H9 (cell line): ENCODE results near the gene JMJD1C. TPM values are rescaled to one million over a fixed set of nuclear protein-coding genes. Genes with fewer than 3 reads are reported as not detected.

ENCODE experiments used
- DNase-seq: peaks from one replicate; pipeline ENCODE4 v3.0.0-alpha.2; 2017
- H2AFZ ChIP-seq: one replicate; pipeline ENCODE4 v1.6.1; 2013; ENCODE audit warnings: mild to moderate bottlenecking, low read length, control low read depth, moderate library complexity
- H2AK5ac ChIP-seq: 2 replicates; pipeline ENCODE4 v1.6.1; 2013; ENCODE audit warnings: low read length, control low read depth, mixed read lengths; ENCODE audit not compliant: insufficient read length
- H2BK120ac ChIP-seq: one replicate; pipeline ENCODE4 v1.6.1; 2013; ENCODE audit warnings: low read depth, mild to moderate bottlenecking, low read length, control low read depth, inconsistent platforms; ENCODE audit not compliant: poor library complexity, severe bottlenecking
- H2BK12ac ChIP-seq: 2 replicates; pipeline ENCODE4 v1.6.1; 2013; ENCODE audit warnings: low read length, control low read depth, mixed read lengths, low read depth; ENCODE audit not compliant: insufficient read length
- H2BK15ac ChIP-seq: 2 replicates; pipeline ENCODE4 v1.6.1; 2013; ENCODE audit warnings: low read depth, low read length, control low read depth
- H2BK20ac ChIP-seq: one replicate; pipeline ENCODE4 v1.6.1; 2013; ENCODE audit warnings: low read depth, mild to moderate bottlenecking, low read length, control low read depth, inconsistent platforms; ENCODE audit not compliant: poor library complexity, severe bottlenecking
- H2BK5ac ChIP-seq: 2 replicates; pipeline ENCODE4 v1.6.1; 2013; ENCODE audit warnings: low read length, control low read depth, mixed read lengths; ENCODE audit not compliant: insufficient read length
- H3K14ac ChIP-seq: 2 replicates; pipeline ENCODE4 v1.6.1; 2013; ENCODE audit warnings: low read length, control low read depth; ENCODE audit not compliant: insufficient read depth
- H3K18ac ChIP-seq: 2 replicates; pipeline ENCODE4 v1.6.1; 2013; ENCODE audit warnings: low read depth, mild to moderate bottlenecking, mixed read lengths, low read length, control low read depth; ENCODE audit not compliant: insufficient read length
- H3K23ac ChIP-seq: 2 replicates; pipeline ENCODE4 v1.6.1; 2013; ENCODE audit warnings: low read length, control low read depth, mixed read lengths, low read depth; ENCODE audit not compliant: insufficient read length
- H3K23me2 ChIP-seq: 2 replicates; pipeline ENCODE4 v1.6.1; 2013; ENCODE audit warnings: low read depth, mild to moderate bottlenecking, mixed read lengths, low read length, control low read depth; ENCODE audit not compliant: insufficient read length, poor library complexity, severe bottlenecking
- H3K27ac ChIP-seq: 2 replicates; pipeline ENCODE4 v1.5.1; 2013; ENCODE audit warnings: low read length, control low read depth, mixed read lengths, low read depth; ENCODE audit not compliant: insufficient read length
- H3K27me3 ChIP-seq: 2 replicates; pipeline ENCODE4 v1.6.1; 2013; ENCODE audit warnings: low read length, control low read depth, inconsistent platforms; ENCODE audit not compliant: insufficient read depth
- H3K4ac ChIP-seq: 2 replicates; pipeline ENCODE4 v1.6.1; 2013; ENCODE audit warnings: low read depth, mild to moderate bottlenecking, control low read depth, inconsistent platforms, low read length, moderate library complexity
- H3K4me1 ChIP-seq: 2 replicates; pipeline ENCODE4 v1.6.1; 2013; ENCODE audit warnings: low read length, control low read depth, inconsistent platforms; ENCODE audit not compliant: insufficient read depth
- H3K4me2 ChIP-seq: 2 replicates; pipeline ENCODE4 v1.6.1; 2013; ENCODE audit warnings: low read length, control low read depth, mixed read lengths; ENCODE audit not compliant: insufficient read length, insufficient read depth
- H3K56ac ChIP-seq: 2 replicates; pipeline ENCODE4 v1.6.1; 2013; ENCODE audit warnings: low read depth, mild to moderate bottlenecking, mixed read lengths, low read length, control low read depth; ENCODE audit not compliant: insufficient read length
- H3K79me1 ChIP-seq: 2 replicates; pipeline ENCODE4 v1.6.1; 2013; ENCODE audit warnings: low read depth, mild to moderate bottlenecking, moderate library complexity, low read length, control low read depth, inconsistent platforms; ENCODE audit not compliant: insufficient read depth, poor library complexity, severe bottlenecking
- H3K79me2 ChIP-seq: 2 replicates; pipeline ENCODE4 v1.6.1; 2013; ENCODE audit warnings: low read length, control low read depth, inconsistent platforms; ENCODE audit not compliant: insufficient read depth
- H3K9ac ChIP-seq: 2 replicates; pipeline ENCODE4 v1.6.1; 2013; ENCODE audit warnings: low read length, control low read depth, mixed read lengths; ENCODE audit not compliant: insufficient read length; ENCODE audit errors: extremely low read depth
- H3K9me3 ChIP-seq: one replicate; pipeline ENCODE4 v1.6.1; 2013; ENCODE audit warnings: low read depth, low read length, inconsistent platforms; ENCODE audit not compliant: control insufficient read depth
- H3T11ph ChIP-seq: one replicate; pipeline ENCODE4 v1.6.1; 2013; ENCODE audit warnings: mild to moderate bottlenecking, low read length, control low read depth, inconsistent platforms
- H4K20me1 ChIP-seq: one replicate; pipeline ENCODE4 v1.6.1; 2013; ENCODE audit not compliant: control insufficient read depth, insufficient read length, insufficient read depth
- H4K5ac ChIP-seq: 2 replicates; pipeline ENCODE4 v1.6.1; 2013; ENCODE audit warnings: low read depth, mild to moderate bottlenecking, mixed read lengths, low read length, control low read depth; ENCODE audit not compliant: insufficient read length
- H4K8ac ChIP-seq: replicated peaks from 2 replicates; pipeline ENCODE4 v1.6.1; 2013; ENCODE audit warnings: low read length, control low read depth, mixed read lengths, low read depth; ENCODE audit not compliant: insufficient read length
- H4K91ac ChIP-seq: 2 replicates; pipeline ENCODE4 v1.6.1; 2013; ENCODE audit warnings: low read depth, mild to moderate bottlenecking, moderate library complexity, mixed read lengths, low read length, control low read depth; ENCODE audit not compliant: insufficient read length
- H3K27ac Mint-ChIP-seq, 3 experiments: 2 replicates in 2 of 3; 3 replicates in 1 of 3; pipeline ENCODE4 v1.8.0; 2020 to 2021; ENCODE audit warnings: mixed read lengths in 3 of 3, mild to moderate bottlenecking in 1 of 3, moderate library complexity in 1 of 3
- H3K27me3 Mint-ChIP-seq: 2 replicates; pipeline ENCODE4 v1.8.0; 2021; ENCODE audit warnings: low read depth, mild to moderate bottlenecking, moderate library complexity, mixed read lengths
- H3K36me3 Mint-ChIP-seq, 3 experiments: 2 replicates in 2 of 3; 3 replicates in 1 of 3; pipeline ENCODE4 v1.8.0; 2020 to 2021; ENCODE audit warnings: low read depth in 3 of 3, mixed read lengths in 3 of 3; ENCODE audit not compliant: insufficient read depth in 1 of 3
- H3K4me1 Mint-ChIP-seq, 2 experiments: 2 replicates each; pipeline ENCODE4 v1.8.0; 2020; ENCODE audit warnings: mixed read lengths in 2 of 2
- H3K4me3 Mint-ChIP-seq, 2 experiments: 2 replicates in 1 of 2; 3 replicates in 1 of 2; pipeline ENCODE4 v1.8.0; 2020 to 2021; ENCODE audit warnings: mild to moderate bottlenecking in 2 of 2, mixed read lengths in 2 of 2, moderate library complexity in 1 of 2
- H3K9me3 Mint-ChIP-seq, 2 experiments: 2 replicates in 1 of 2; 3 replicates in 1 of 2; pipeline ENCODE4 v1.8.0; 2020; ENCODE audit warnings: mild to moderate bottlenecking in 2 of 2, mixed read lengths in 2 of 2, moderate library complexity in 1 of 2
- CTCF ChIP-seq: fragments of 200-600 bp; sonication (generic); conservative IDR thresholded peaks from 3 replicates; pipeline ENCODE4 v1.8.0; 2021; ENCODE audit warnings: antibody characterized with exemption, mild to moderate bottlenecking
- WGBS: extraction: QIAGEN DNeasy Blood & Tissue Kit; methylation state at CpG from one replicate; pipeline ENCODE4 v1.1.7; 2013; ENCODE audit warnings: missing lambda C conversion rate, low lambda C conversion rate, mixed read lengths; ENCODE audit not compliant: insufficient read length; ENCODE audit errors: extremely low coverage; 5-methylcytosine and 5-hydroxymethylcytosine counted together
- total RNA-seq: library from RNA; stranded (reverse); gene quantifications from 2 replicates; pipeline ENCODE4 v1.2.1, GENCODE V29; 2021

The JMJD1C gene
- total RNA-seq, 1 experiment from 2014 or later: 200 TPM

- H3K18ac ChIP-seq: no peak overlapping the region
- no peak overlapping the region for H3K27ac ChIP-seq
- no peak overlapping the region for H4K91ac ChIP-seq
- TF ChIP-seq CTCF: no peak
- H3K23ac ChIP-seq: no peak overlapping the region
- no peaks in the 10 kb centered on the region for H3K27me3 ChIP-seq
- H3K4ac ChIP-seq: no peak overlapping the region
- H3K23me2 ChIP-seq: no peaks in the 10 kb centered on the region
- WGBS: no CpG with 5 or more reads among the region's 5 CpGs
- no peak overlapping the region for H2BK20ac ChIP-seq
- H3K79me2 ChIP-seq: peaks cover 5% of the 10 kb centered on the region; the same call in 1 of the 2 replicates
- H2AK5ac ChIP-seq: no peak overlapping the region
- no peak overlapping the region for H2BK15ac ChIP-seq
- no peak for DNase-seq
- H2BK120ac ChIP-seq: no peak overlapping the region
- no peak overlapping the region for H3K27ac Mint-ChIP-seq
- H3K9ac ChIP-seq: no peak overlapping the region
- H3K36me3 Mint-ChIP-seq: no peaks in the 10 kb centered on the region
- H3K27me3 Mint-ChIP-seq: no peaks in the 10 kb centered on the region
- H2AFZ ChIP-seq: no peak overlapping the region
- no peaks in the 10 kb centered on the region for H3K9me3 ChIP-seq
- H3K14ac ChIP-seq: no peak overlapping the region
- H3K4me1 Mint-ChIP-seq: peaks cover 23 to 27% of the 10 kb centered on the region in 2 experiments
- no peak overlapping the region for H3K4me3 Mint-ChIP-seq
- H3K9me3 Mint-ChIP-seq: no peaks in the 10 kb centered on the region
- H3K4me1 ChIP-seq: no peaks in the 10 kb centered on the region
- H3K4me2 ChIP-seq: no peak overlapping the region
- no peak overlapping the region for H4K8ac ChIP-seq
- no peaks in the 10 kb centered on the region for H3K79me1 ChIP-seq
- H2BK5ac ChIP-seq: no peak overlapping the region
- no peaks in the 10 kb centered on the region for H4K20me1 ChIP-seq
- H3T11ph ChIP-seq: no peak overlapping the region
- no peak overlapping the region for H2BK12ac ChIP-seq
- H3K56ac ChIP-seq: no peak overlapping the region
- H4K5ac ChIP-seq: no peak overlapping the region
Measured at GRCh38 chr10:63412304-63412703, 53.5 kb downstream of the JMJD1C start.
